ENCODE data around the gene CDC123.
"Not testable (repeated sequence)": the region's sequence is repeated elsewhere in the genome, so short reads cannot be mapped to it uniquely, and the experiment has no call there.

DNA sequence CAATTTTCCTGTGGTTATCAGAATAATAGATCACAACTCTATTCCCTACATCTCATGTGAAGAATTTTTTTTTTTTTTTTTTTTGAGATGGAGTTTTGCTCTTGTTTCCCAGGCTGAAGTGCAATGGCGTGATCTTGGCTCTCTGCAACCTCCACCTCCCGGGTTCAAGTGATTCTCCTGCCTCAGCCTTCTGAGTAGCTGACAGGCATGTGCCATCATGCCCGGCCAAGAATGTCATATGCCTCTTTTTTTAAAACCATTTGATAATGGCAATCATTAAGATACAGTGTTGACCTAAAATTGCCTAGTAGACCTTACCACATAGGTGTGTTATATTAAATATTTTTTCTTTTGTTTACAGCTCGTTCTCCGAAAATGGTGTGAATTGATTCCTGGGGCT lies 38.7 kb downstream of the CDC123 start:
- TF ChIP-seq, protein P1, sequence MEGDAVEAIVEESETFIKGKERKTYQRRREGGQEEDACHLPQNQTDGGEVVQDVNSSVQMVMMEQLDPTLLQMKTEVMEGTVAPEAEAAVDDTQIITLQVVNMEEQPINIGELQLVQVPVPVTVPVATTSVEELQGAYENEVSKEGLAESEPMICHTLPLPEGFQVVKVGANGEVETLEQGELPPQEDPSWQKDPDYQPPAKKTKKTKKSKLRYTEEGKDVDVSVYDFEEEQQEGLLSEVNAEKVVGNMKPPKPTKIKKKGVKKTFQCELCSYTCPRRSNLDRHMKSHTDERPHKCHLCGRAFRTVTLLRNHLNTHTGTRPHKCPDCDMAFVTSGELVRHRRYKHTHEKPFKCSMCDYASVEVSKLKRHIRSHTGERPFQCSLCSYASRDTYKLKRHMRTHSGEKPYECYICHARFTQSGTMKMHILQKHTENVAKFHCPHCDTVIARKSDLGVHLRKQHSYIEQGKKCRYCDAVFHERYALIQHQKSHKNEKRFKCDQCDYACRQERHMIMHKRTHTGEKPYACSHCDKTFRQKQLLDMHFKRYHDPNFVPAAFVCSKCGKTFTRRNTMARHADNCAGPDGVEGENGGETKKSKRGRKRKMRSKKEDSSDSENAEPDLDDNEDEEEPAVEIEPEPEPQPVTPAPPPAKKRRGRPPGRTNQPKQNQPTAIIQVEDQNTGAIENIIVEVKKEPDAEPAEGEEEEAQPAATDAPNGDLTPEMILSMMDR (IDR thresholded peaks at IDR 0.05; ENCODE audit: insufficient read depth, low read length) = not testable (repeated sequence)
- not testable (repeated sequence) for TF ChIP-seq POLR2AphosphoS5 (IDR thresholded peaks at IDR 0.05; ENCODE audit: low read depth); SPI1 (IDR thresholded peaks at IDR 0.05; ENCODE audit: borderline replicate concordance, low read depth)
